Superior temporal gyrus (tissue), 1 donor: ENCODE results near the gene TRAK1.
A peak's percentile ranks its signal among the peaks of the same experiment; 100 is the strongest.
"Not testable (repeated sequence)": the region's sequence is repeated elsewhere in the genome, so short reads cannot be mapped to it uniquely, and the experiment has no call there.

Experiments
- DNase-seq: peaks from one replicate; pipeline ENCODE4 v3.0.0-alpha.2; 2016; ENCODE audit errors: extremely low spot score

The TRAK1 gene

DNA sequence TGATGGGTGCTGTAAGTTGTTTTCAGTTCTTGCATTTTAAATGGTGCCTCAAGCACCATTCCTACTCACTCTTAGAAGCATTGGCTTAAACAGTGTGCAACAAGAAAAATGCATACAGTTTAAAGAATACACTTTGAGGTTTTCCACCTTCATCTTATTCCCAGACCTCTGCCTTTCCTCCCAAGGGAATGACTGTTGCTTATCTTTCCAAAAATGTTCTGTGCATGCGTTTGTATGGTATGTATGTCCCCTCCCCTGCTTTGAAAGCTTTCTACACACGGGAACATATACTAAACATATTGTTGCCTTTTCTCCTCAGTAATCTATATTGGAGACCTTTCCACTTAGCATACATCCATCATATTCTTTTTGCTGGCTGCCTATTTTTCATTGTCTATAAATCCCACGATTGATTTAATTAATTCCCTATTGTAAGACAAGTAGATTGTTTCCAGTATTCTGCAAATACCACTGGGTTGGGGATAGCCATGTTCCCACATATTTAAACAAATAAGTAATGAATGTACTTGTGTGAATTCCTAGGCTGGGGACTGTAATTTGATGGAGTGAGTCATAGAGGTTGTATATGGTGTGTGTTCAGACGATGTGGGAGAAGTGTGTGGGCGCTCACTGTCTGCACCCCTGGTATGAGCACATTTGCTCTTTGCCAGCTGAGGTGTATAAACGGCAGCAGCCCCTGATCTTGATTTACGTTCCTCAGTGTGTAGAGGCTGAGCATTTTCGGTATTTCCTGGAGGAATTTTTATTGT, 5.8 kb downstream of the TRAK1 start:
- DNase-seq: no peak

DNA sequence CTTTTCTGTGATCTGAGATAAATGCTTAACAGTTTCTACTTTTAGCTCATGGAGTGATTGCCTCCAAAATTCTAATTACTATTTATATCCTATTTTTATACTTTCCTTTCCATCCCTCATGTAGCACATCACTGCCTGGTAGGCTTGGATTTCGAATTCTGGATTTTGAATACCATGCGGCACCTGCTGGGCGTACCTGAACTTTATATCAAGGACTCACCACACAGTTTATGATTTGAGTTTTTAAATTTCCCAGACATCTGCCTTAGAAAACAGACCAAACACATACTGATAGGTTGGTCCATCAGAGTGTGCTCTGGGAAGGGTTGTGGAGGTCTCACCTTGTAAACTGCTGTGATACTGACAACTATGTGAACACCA, 6.4 kb downstream of the TRAK1 start:
- no peak for DNase-seq

DNA sequence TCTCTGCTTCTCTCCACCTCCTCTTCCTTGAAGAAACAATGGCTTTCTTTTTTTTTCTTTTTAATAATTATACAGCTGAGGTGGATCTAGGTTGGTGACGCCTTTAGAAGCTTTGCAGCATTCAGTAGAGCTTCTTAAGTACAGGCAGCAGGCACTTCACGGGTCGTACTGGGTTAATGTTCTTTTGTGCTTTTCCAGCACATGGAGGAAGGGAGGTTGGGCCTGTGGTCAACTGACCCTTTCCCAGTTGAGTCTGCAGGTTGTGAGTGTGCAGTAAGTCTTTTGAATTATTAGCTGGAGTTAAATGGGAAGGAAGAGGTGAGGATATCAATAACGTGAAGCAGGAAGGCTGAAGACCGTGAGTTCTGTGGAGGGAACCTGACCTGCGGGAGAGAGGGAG, 7.0 kb downstream of the TRAK1 start:
- no peak for DNase-seq

DNA sequence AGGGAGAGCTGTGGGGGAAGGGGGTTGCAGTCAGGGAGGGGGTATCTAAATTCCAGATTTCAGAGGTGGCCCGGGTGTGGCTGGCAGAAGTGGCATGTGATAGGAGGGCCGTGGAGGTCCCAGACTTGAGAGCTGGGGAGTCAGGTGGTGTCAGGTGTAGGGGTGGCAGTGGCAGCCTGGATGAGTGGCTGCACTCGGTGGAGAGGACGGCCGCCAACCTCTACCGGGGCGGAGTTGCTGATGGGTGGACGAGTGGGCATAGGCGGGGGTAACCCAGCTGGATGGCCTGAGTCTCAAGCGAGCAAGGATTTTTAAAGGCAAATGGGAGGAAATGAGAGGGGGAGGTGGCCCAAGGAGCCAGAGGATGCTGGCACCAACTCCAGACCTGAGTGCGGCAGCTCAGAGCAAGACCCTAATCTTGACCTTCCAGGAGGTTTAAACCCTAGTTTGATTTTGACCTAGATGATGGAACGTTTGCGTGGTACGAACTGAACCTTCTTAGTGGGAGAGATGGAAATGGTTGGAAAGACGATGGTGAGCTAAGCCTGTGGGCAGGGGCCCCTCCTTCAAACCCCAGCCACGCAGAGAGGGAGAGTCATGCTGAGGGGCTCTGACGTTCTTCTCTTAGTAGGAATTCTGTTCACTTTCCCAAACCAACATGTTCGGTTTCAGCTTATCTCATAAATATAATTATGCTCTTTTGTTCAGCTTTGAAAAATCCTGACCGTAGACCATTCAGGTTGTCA, 8.0 kb downstream of the TRAK1 start:
- no peak for DNase-seq

DNA sequence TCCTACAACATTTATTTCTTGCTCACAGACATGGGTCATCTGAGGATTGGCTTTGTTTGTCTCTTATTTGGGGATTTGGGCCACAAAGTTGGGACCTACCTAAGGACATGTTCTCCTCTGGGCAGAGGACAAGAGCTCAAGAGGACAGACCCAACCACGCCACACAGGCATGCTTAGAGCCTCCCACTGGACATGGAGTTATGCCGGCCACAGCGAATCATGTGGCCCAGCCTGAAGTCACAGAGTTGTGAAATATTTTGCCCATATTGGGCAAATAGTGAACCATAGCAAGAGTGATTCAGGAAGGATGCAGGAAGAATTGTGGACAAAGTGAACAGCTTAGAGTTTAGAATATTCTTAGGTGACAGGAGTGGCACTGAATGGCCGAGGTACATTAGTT, 9.9 kb downstream of the TRAK1 start:
- no peak for DNase-seq

DNA sequence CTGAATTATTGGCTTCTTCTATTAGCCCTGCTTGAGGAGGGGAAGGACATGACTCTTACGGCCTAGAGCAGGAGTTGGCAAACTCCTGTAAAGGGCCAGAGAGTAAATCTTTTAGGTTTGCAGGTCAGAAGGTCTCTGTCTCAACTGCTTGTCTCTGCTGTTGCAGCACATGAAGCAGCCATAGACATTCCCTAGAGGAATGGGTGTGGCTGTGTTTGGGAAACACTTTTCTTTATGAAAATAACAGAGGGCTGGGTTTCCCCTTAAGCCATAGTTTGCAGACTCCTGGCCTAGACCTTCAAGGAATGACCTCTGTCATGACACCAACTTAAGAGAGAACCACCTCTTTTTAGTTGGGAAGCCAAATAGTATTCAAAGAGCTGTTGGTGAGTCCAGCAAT, 10.3 kb downstream of the TRAK1 start:
- no peak for DNase-seq

DNA sequence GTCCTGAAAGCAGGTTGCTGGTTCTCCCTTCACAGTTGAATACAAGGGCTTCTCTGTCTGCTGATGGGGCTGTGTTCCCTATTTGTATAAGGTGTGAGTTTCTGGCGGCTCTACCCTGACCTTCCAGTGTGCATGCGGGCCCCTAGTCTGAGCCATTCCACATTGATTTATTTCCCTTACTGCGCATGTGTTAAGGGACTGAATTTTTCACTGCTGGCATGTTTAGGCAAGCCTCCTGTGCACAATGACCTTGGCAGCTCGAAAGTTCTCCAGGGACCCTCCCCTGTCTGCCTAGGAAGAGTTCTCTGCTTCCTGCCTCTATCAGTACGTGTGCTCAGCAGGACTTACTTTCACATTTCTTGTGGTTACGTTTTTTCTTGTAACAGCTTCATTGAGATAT, 11.4 kb downstream of the TRAK1 start:
- no peak for DNase-seq

DNA sequence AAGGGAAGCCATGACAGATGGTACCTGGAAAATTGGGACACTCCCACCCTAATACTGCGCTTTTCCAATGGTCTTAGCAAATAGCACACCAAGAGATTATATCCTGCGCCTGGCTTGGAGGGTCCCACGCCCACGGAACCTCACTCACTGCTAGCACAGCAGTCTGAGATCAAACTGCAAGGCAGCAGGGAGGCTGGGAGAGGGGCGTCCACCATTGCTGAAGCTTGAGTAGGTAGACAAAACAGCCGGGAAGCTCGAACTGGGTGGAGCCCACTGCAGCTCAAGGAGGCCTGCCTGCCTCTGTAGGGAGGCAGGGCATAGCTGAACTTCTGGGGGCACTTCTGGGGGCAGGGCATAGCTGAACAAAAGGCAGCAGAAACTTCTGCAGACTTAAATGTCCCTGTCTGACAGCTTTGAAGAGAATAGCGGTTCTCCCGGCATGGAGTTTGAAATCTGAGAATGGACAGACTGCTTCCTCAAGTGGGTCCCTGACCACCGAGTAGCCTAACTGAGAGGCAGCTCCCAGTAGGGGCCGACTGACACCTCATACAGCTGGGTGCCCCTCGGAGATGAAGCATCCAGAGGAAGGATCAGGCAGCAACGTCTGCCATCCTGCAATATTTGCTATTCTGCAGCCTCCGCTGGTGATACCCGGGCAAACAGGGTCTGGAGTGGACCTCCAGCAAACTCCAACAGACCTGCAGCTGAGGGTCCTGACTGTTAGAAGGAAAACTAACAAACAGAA, 12.9 kb downstream of the TRAK1 start:
- not testable (repeated sequence) for DNase-seq

DNA sequence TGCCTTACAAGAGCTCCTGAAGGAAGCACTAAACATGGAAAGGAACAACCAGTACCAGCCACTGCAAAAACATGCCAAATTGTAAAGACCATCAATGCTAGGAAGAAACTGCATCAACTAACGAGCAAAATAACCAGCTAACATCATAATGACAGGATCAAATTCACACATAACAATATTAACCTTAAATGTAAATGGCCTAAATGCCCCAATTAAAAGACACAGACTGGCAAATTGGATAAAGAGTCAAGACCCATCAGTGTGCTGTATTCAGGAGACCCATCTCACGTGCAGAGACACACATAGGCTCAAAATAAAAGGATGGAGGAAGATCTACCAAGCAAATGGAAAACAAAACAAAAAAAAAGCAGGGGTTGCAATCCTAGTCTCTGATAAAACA, 14.8 kb downstream of the TRAK1 start:
- DNase-seq: not testable (repeated sequence)

DNA sequence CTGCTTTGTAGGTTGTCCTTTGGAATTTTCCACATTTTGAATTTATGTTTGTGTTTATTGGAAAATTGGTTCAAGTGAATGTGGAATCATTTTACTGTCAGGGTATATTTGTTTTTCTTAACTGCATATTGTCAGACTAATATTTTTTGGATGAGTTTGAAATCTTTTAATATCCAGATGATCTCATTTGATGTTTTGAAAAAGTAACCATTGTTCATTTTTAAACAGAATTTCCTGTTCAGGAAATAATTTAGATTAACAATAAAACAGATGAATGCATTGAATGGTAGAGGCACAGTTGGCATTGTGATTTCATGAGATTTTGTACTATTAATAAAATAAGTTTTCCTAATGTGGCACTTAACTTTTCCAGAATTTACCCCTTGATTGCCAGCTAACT, 15.5 kb downstream of the TRAK1 start:
- no peak for DNase-seq

DNA sequence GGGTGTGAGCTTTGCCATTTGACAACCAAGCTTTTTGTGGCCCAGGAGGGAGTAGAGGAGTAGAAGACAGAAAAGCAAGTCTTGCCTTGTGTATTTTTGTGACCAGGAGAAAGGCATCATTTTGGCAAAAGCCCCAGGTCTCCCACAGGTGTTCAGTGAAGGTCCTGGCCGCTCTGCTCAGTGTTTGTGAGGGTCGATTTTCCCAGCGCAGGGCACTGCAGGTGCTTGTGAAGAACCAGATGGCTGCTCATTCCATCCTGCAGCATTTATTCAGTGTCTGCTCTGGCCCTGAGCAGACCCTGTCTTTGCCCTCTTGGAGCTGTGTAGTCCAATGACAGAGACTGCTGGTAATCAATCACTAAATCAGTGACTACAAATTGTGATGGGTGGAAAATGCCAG, 19.5 kb downstream of the TRAK1 start:
- DNase-seq: no peak

DNA sequence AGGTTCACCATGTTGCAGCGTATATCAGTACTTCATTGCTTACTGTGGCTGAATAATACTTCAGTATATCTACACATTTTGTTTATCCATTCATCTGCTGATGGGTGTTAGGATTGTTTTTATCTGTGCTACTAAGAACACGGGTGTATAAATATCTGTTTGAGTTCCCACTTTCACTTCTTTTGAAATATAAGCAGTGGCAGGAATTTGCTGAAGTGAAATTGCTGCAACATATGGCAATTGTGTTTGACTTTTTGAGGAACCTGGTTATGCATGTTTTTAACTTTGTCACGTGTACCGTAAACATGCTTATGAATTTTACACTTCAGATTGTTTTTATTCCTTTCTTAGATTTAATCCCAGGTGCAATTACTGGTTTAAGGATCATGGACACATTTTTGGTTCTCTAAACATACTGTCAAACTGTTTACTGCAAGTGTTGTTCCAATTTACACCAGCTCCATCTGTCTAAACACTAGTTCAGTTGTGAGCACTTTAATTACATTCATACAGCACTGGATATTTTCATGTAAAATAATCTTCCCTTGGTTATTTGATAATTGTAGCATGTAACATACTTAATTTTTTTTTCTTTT, 23.1 kb downstream of the TRAK1 start:
- DNase-seq: peak; percentile 38

DNA sequence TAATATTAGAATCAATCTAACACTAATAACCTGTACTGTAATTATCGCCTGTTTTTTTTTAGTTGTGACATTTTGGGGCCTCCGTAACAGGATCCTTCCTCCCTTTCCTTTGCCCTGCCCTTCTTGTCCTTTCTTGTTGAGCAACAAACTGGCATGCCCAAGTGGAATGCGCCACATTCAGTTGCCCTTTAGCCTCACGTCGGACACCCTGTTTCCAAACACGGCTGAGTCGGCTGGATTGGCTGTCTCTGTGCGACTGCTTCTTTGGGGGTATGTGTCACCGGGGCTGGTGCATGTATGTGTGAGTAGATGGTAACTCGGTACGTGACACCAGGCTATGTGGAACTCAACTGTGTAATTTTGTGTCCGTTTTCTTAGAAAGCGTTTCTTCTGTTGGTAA, 24.1 kb downstream of the TRAK1 start:
- no peak for DNase-seq

DNA sequence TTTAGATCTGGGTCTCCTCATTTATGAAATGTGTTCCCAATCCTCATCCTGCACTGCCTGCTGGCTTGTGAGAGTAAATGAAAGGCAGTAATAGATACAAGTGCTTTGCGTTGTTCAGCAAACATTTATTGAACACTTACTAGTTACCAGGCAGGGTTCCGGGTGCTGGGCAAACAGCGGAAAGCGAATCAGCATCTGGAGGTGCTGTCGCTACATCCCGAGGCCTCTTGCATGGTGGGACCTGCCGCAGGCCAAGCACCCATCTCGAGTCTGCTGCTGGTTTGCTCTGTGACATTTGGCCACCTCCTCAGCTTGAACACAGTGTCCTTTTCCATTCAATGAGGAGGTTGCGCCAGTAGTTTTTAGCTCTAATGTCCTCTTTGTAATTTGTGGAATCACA, 24.8 kb downstream of the TRAK1 start:
- DNase-seq: no peak

DNA sequence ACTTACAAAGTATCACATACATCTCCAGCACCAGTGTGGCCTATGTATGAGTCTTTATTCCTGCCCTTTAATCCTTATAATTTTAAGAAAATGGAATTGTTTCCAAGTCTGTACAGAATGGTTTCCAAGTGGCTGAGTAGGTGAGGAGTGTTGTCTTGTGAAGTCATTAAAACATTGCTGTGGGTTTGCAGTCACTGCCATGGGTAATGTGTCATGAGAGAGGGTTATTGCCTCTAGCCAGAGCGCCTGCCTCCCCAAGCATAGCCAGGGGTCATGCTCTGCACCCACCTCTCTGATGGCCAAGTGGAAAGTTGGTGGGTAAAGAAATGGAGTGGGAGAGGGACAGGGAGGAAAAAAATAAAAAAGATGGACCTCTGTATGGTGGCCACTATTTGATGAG, 25.3 kb downstream of the TRAK1 start:
- no peak for DNase-seq

DNA sequence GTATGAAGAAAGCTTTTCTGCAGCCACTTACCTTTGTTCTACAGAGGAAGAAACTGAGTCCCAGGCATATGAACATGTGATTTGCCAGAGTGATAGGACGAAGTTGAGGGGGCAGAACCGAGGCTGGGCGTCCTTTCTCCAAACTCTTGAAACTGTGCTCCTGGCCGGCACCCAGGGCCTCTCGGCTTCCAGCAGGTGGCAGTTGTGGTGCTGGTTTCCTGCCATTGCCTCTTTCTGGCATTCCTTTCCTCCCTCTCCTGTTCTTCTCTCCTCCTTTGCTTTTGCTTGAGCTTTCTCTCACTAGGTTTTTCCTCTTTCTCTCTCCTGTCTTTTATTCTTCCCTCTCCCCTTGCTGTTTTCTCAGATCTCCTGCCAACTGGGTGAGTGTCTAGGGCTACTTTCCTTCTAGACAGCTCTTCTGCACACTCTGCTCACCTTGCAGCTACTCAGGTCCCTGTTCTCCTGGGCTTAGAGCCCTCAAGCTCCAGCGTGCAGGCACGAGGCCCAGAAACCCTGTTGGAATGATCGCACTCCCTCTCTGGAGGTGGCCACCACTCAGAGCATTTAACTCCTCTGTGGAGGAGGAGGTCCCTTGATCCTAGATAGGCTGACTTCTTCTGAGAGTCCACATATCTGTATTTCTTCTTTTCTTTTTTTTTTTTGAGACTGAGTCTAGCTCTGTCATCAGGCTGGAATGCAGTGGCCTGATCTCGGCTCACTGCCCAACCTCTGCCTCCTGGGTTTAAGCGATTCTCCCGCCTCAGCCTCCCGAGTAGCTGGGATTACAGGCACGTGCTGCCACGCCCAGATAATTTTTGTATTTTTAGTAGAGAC, 26.2 kb downstream of the TRAK1 start:
- DNase-seq: peak; percentile 67

DNA sequence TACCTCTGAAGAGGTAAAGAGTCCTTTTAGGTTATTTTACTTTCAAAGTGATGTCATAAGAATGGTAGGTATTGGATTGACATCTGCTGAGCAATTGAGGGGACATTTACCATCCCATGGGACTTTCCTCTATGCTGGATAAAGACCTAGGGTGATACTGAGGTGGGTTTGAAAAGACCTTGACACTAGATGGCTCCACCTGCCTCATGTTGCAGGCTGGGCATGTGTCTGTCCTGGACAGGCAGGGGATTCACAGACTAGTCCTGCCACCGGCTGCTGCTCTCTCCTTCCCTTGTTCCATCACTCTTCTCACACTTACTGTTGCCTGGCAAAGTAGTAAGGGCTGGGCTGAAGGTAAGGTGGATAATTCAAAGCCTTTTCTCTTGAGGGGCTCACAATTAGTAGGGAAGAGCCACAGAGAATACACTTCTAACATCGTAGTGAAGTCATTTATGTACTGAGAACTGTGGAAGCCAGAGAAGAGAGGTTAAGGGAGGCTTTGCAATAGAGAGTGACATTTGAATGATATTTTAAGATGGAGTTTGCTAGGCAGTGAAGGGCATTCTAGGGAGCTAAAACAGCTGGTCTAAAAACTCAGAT, 27.7 kb downstream of the TRAK1 start:
- peak; percentile 71 for DNase-seq

DNA sequence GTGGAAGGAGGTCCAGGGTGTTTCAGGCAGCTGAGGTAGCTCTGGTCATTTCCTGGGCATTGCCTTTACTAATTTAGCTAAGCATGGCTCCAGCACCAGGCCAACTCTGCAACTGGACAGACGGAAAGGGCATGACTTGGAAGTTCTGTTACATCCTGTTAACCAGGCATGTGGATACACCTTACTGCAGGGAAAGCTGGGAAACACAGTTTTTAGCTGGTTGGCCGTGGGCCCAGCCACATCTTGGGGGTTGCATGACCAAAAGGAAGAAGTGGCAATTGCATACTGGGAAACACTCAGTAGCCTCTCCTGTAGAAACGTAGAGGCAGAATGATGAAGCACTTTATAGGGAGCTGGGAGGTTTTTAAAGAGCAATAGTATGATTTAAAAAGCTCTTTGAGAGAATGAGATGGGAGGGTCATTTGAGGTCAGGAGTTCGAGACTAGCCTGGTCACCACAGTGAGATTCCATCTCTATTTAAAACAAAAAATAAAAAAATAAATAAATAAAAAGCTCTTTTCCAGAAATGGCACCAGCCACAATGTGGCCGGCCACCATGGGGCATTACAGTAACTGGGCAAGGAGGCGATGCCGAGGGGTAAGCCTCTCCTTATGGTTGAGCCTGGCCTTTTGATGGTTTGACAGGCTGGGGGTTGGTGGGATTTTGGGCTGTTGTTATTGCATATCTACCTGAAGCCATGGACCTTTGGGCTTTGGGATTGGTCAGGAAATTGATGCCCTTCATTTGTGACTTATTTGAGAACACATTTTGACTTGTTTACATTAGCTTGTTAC, 28.6 kb downstream of the TRAK1 start:
- DNase-seq: no peak

DNA sequence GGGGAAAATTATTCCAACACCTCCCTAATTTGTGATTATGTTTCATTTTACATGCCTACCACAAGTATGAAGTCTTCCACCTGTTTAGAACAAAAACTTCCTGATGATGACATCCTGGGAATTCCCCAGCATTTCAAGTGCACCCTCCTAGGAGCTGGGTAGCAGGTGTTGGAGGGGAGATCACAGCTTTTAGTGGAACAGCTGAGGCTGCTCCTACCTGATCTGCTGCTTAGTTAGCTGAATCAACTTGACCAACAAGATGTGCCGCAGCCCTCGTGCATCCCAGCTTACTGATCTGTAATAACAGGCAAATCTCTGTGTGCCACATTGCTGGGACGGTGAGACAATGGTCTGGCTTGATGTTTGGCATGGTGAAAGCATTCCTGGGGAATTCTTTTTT, 29.7 kb downstream of the TRAK1 start:
- DNase-seq: no peak
